ENCODE results near the gene UBE3B. TPM values are rescaled to one million over a fixed set of nuclear protein-coding genes. Genes with fewer than 3 reads are reported as not detected.

UBE3B gene
- total RNA-seq, 4 donors from 2014 or later: 45.2 to 63.6 (median 62.8) TPM

DNA sequence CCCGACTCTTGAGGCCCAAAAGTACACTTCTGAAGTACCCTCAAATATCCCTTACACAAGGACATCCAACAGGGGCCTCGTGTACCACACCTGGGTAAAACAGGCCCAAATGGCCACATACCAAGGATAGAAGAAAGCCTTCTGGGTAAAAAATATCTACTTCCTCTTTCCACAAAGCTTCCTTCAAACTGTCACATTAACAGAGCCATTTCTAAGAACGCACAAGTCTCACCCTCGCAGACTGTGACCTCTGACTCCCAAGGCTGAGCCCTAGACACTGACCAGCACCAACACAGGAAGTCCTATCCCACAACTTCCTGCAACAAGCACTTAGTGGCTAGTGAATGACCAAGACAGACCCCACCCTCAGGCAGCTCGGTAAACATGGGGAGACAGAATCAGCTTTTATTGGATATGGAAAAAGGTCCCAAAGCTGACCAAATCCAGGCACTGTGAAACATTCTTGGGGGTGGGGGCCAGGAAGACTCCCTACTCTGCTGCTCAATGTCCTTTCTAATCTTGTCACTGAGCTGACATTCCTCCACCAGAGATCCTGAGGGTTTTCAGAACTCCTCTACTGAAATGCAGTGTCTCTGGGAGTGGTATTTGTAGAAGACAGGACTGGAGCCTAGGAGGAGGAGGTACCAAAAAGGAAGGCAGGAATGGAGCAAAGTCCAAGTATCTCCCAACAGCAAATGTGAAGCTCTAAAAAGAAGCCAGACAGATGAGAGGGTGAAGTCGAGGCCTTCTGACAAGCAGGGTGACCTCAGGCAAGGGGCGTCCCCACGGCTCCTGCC lies 16.2 kb upstream of the UBE3B start:
- WGBS, 2 donors (ENCODE audit: low coverage in 1 of 2): 56 to 80% methylated on average over 1 to 6 of the region's 8 CpGs
- ATAC-seq: no peak
- no peaks in the 10 kb centered on the region for H3K9me3 ChIP-seq
- TF ChIP-seq, protein P1, sequence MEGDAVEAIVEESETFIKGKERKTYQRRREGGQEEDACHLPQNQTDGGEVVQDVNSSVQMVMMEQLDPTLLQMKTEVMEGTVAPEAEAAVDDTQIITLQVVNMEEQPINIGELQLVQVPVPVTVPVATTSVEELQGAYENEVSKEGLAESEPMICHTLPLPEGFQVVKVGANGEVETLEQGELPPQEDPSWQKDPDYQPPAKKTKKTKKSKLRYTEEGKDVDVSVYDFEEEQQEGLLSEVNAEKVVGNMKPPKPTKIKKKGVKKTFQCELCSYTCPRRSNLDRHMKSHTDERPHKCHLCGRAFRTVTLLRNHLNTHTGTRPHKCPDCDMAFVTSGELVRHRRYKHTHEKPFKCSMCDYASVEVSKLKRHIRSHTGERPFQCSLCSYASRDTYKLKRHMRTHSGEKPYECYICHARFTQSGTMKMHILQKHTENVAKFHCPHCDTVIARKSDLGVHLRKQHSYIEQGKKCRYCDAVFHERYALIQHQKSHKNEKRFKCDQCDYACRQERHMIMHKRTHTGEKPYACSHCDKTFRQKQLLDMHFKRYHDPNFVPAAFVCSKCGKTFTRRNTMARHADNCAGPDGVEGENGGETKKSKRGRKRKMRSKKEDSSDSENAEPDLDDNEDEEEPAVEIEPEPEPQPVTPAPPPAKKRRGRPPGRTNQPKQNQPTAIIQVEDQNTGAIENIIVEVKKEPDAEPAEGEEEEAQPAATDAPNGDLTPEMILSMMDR (IDR thresholded peaks at IDR 0.05): no peak
- TF ChIP-seq EP300 (IDR thresholded peaks at IDR 0.05) (no peak), POLR2A (IDR thresholded peaks at IDR 0.05) (no peak), POLR2AphosphoS5 (IDR thresholded peaks at IDR 0.05) (no peak)
- H3K4me3 ChIP-seq: no peak overlapping the region
- peaks cover 0 to 36% of the 10 kb centered on the region in 2 donors for H3K36me3 ChIP-seq
- H3K27me3 ChIP-seq: no peaks in the 10 kb centered on the region
- peak overlapping the region; percentile 90 to 100 (median 96) for H3K27ac ChIP-seq
- peaks cover 33 to 93% (median 82%) of the 10 kb centered on the region in 3 donors for H3K4me1 ChIP-seq

DNA sequence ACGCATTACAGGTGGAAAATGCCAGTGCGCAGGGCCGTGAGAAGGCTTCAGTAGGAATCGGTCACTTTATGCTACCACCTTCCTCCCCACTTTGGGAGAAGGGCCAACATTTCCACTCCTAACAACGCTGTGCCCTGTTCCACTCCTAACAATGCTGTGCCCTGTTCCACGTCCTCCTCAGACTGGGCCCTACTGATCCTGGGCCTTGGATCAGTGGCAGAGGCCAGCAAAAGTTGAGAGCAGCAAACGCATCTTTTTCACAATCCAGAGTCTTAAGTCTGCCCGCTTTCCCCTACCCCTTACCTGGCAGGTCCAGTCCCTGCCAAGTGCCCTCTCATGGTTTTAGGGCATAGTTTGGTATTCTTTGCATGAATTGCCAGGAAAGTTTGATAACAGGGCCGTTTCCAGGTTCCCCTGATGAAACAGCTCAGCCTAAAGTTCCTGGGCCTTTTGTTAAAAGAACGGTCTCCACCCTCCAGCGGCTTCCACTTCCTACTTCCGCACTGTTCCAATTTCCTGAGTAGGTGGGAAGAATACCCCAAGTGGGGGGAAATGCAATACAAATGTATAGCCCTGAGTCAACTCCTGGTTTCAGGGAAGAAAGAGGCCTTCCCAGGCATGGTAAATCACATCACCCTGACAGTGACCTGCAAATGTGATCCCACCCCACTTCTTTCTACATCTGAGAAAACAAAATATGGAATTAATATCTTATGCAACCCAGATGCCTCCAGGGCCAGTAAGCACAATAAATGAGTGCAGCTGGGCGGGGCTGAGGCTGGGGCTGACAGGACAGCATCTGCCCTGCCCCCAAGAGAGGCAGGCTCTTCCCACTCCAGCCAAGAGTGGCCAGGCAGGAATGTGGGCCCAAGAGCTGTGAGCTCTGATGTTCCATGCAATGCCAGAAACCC lies 15.3 kb upstream of the UBE3B start:
- Histone ChIP-seq H3K27ac (peak overlapping the region; percentile 90 to 100 (median 96)), H3K4me3 (peak overlapping the region in 1 of 2 donors; percentile 34), H3K4me1 (peaks cover 41 to 99% (median 91%) of the 10 kb centered on the region in 3 donors), H3K27me3 (no peaks in the 10 kb centered on the region), H3K9me3 (no peaks in the 10 kb centered on the region), H3K36me3 (peaks cover 0 to 36% of the 10 kb centered on the region in 2 donors)
- TF ChIP-seq POLR2AphosphoS5 (IDR thresholded peaks at IDR 0.05) (peak; percentile 95), POLR2A (IDR thresholded peaks at IDR 0.05) (no peak)
- TF ChIP-seq, protein P1 (IDR thresholded peaks at IDR 0.05): peak in 1 of 4 experiments; percentile 11
- peak; percentile 92 for ATAC-seq
- WGBS, 2 donors (ENCODE audit: low coverage in 1 of 2): 22 to 43% methylated on average over 5 to 12 of the region's 13 CpGs

DNA sequence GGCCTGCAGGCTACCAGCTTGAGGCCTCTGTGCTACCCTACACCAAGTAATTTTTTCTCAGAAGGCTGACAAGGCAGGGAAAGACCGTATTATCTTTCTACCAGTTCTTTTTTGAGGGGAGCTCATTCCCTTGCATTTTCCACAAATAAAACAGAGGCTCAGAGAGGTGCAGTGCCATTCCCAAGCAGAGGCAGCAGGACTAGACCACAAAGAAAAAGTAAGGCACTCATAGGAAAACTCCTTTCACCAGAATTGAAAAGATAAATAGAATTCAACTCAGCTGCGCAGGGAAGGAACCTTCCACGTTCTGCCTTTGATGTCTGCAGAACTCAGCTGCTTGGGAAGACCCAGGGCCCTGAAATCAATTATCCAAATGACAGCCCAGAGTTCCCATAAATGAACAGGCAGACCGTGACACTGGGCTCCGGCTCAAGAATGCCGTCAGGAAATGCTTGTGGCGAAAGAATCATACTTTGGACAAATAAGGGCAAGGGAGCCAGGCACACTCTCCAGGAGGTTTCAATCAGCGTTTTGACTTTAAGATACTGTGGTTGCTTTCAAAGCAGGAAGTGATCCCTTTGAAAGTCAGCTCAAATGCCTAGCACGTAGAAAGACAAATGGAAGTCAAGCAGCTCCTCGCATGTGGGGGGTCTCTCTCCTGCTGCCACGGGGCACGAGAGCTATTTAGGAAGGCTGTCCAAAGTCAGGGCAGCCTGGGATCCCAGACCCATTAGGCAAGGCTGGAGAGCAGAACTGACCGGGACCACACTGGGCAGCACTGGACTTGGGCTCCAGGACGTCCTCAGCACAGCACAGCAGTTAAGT lies 14.4 kb upstream of the UBE3B start:
- no peak for TF ChIP-seq EP300 (IDR thresholded peaks at IDR 0.05)
- peak; percentile 99 for TF ChIP-seq POLR2AphosphoS5 (IDR thresholded peaks at IDR 0.05)
- TF ChIP-seq, protein P1 (IDR thresholded peaks at IDR 0.05): peak in 2 of 4 experiments; percentile 19 to 33
- no peak for TF ChIP-seq POLR2A (IDR thresholded peaks at IDR 0.05)
- Histone ChIP-seq H3K36me3 (peaks cover 0 to 37% of the 10 kb centered on the region in 2 donors), H3K27me3 (no peaks in the 10 kb centered on the region), H3K4me1 (peaks cover 42 to 100% (median 87%) of the 10 kb centered on the region in 3 donors), H3K9me3 (no peaks in the 10 kb centered on the region), H3K27ac (peak overlapping the region; percentile 90 to 100 (median 96)), H3K4me3 (peak overlapping the region; percentile 25 to 34)
- 2 to 7% methylated on average over 7 to 9 of the region's 14 CpGs for WGBS, 2 donors (ENCODE audit: low coverage in 1 of 2)
- ATAC-seq: peak; percentile 89

DNA sequence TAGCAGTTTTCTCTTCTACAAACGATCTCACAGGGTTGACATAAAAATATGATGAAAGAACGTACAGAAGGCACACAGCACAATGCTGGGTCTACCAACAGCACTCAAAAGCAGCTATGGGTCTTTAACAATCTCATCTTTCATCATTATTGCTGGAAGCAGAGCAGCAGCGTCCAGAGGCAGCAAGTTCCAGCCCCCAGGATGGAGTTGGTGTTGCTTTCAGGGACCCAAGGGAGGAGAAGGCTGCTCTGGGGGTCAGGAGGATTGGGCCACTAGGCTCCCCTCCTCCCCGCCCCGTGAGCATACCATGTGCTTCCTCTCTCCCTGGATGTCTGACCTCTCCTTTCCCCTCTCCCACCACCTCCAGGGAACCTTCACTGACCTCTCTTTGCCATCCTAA lies 13.7 kb upstream of the UBE3B start:
- no peak for TF ChIP-seq POLR2A (IDR thresholded peaks at IDR 0.05)
- TF ChIP-seq POLR2AphosphoS5 (IDR thresholded peaks at IDR 0.05): no peak
- TF ChIP-seq EP300 (IDR thresholded peaks at IDR 0.05): no peak
- TF ChIP-seq, protein P1 (IDR thresholded peaks at IDR 0.05): no peak
- no peaks in the 10 kb centered on the region for H3K9me3 ChIP-seq
- peak overlapping the region; percentile 90 to 100 (median 96) for H3K27ac ChIP-seq
- H3K4me3 ChIP-seq: peak overlapping the region; percentile 25 to 34
- peaks cover 0 to 43% of the 10 kb centered on the region in 2 donors for H3K36me3 ChIP-seq
- WGBS, 2 donors (ENCODE audit: low coverage in 1 of 2): 20 to 36% methylated on average over 1 to 2 of the region's 5 CpGs
- H3K4me1 ChIP-seq: peaks cover 41 to 98% (median 83%) of the 10 kb centered on the region in 3 donors
- no peak for ATAC-seq
- no peaks in the 10 kb centered on the region for H3K27me3 ChIP-seq
